ENCODE measurements around the gene YIPF2.
"Not testable (repeated sequence)": the region's sequence is repeated elsewhere in the genome, so short reads cannot be mapped to it uniquely, and the experiment has no call there.

Gene YIPF2

DNA sequence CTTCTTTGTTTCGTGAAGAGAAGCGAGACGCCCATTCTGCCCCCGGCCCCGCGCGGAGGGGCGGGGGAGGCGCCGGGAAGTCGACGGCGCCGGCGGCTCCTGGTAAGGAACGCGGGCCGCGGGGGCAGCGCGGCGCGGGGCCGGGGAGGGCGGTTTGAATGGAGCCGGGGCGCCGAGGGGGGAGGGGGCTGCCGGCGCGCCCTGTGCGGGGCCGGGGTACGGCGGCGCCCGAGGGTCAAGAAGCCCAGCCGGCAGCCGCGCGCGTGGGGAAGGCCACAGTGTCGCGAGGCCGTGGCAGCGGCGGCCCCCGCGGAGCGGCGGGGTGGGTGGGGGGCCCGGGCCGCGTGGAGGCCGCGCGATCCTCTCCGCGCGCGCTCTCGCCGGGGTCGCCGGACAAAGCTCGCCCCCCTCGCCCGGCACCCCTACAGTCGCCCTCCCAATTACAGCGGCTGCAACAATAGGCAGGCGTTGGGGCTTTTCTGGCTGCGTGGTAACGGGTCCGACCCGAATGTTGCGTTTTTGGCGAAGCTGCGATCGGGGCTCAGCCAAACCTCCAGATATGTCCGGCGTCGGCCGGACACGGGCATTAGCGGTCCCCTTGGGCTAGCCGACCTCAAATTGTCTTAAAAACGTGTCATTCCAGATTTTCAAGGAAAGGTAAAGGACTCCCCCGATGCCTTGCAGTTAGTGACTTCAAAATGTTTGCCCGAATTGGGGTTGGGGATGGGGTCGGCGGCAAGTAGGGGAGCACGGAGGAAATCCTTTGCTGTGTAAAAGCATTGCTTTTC lies 32.8 kb upstream of the YIPF2 start:
- Histone ChIP-seq H3K9ac (ENCODE audit: low read length) (peak overlapping the region; percentile 94), H3K36me3 (ENCODE audit: control insufficient read depth, low read depth, low read length) (no peaks in the 10 kb centered on the region), H3K4me3 (ENCODE audit: low read length) (peak overlapping the region; percentile 93), H3K27ac (ENCODE audit: low read length) (peak overlapping the region; percentile 64), H3K9me3 (ENCODE audit: control insufficient read depth, low read depth, low read length) (no peaks in the 10 kb centered on the region), H3K4me1 (ENCODE audit: control insufficient read depth, low read depth, low read length) (peaks cover 5% of the 10 kb centered on the region), H3K27me3 (ENCODE audit: control insufficient read depth, insufficient read depth, low read length) (no peaks in the 10 kb centered on the region)

GRCh38 chr19:10960314-10961072 lies 32.1 kb upstream of the YIPF2 start, which contains the start of gene SMARCA4:
SMARCA4 (plus strand) TSS chr19:10961030; CDS start chr19:10984152, 23,122 bp downstream.
- H3K9ac ChIP-seq (ENCODE audit: low read length) = peak within 1 kb of the TSS; percentile 94
- H3K9me3 ChIP-seq (ENCODE audit: control insufficient read depth, low read depth, low read length) = no peaks in the 10 kb centered on the region
- peak within 1 kb of the TSS; percentile 93 for H3K4me3 ChIP-seq (ENCODE audit: low read length)
- peaks cover 5% of the 10 kb centered on the region for H3K4me1 ChIP-seq (ENCODE audit: control insufficient read depth, low read depth, low read length)
- H3K36me3 ChIP-seq (ENCODE audit: control insufficient read depth, low read depth, low read length) = no peaks in the 10 kb centered on the region
- no peaks in the 10 kb centered on the region for H3K27me3 ChIP-seq (ENCODE audit: control insufficient read depth, insufficient read depth, low read length)
- H3K27ac ChIP-seq (ENCODE audit: low read length) = peak within 1 kb of the TSS; percentile 64

DNA sequence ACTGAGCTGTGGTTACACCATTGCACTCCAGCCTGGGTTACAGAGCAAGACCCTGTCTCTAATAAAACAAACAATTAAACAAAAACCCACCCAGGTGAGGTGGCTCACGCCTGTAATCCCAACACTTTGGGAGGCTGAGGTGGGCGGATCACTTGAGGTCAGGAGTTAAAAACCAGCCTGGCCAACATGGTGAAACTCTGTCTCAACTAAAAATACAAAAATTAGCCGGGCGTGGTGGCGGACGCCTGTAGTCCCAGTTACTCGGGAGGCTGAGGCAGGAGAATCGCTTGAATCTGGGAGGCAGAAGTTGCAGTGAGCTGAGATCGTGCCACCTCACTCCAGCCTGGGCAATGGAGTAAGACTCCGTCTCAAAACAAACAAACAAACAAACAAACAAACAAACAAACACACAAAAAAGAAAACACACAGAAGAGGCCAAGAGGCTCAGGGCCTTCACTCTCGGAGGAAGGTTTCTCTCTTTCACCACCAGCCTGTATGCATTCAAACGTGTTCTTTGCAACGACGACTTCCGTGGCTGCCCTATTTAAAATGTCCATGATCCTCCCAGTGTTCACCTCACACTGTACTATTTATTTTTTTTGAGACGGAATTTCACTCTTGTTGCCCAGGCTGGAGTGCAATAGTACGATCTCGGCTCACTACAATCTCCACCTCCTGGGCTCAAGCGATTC lies 31.0 kb upstream of the YIPF2 start:
- H3K4me3 ChIP-seq (ENCODE audit: low read length); H3K27ac ChIP-seq (ENCODE audit: low read length); H3K9ac ChIP-seq (ENCODE audit: low read length); H3K9me3 ChIP-seq (ENCODE audit: control insufficient read depth, low read depth, low read length); H3K36me3 ChIP-seq (ENCODE audit: control insufficient read depth, low read depth, low read length); H3K27me3 ChIP-seq (ENCODE audit: control insufficient read depth, insufficient read depth, low read length); H3K4me1 ChIP-seq (ENCODE audit: control insufficient read depth, low read depth, low read length): not testable (repeated sequence)

DNA sequence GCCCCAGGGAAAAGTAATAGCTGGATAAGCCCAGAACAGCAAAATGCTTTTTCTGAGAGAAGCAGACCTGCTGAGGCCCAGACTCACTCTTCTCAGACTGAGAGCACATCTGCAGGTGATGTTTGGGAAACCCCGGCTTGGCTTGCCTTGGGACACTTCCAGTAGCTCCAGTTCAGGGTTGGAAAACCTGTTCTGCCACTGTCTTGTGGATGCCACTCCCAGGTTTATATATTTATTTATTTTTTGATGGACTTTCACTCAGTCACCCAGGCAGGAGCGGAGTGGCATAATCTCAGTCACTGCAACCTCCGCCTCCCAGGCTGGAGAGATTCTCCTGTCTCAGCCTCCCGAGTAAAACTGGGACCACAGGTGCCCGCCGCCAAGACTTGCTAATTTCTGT lies 24.4 kb upstream of the YIPF2 start:
- H3K4me3 ChIP-seq (ENCODE audit: low read length) = no peak overlapping the region
- H3K27me3 ChIP-seq (ENCODE audit: control insufficient read depth, insufficient read depth, low read length) = no peaks in the 10 kb centered on the region
- no peaks in the 10 kb centered on the region for H3K9me3 ChIP-seq (ENCODE audit: control insufficient read depth, low read depth, low read length)
- no peaks in the 10 kb centered on the region for H3K4me1 ChIP-seq (ENCODE audit: control insufficient read depth, low read depth, low read length)
- no peak overlapping the region for H3K9ac ChIP-seq (ENCODE audit: low read length)
- no peak overlapping the region for H3K27ac ChIP-seq (ENCODE audit: low read length)
- H3K36me3 ChIP-seq (ENCODE audit: control insufficient read depth, low read depth, low read length) = no peaks in the 10 kb centered on the region

DNA sequence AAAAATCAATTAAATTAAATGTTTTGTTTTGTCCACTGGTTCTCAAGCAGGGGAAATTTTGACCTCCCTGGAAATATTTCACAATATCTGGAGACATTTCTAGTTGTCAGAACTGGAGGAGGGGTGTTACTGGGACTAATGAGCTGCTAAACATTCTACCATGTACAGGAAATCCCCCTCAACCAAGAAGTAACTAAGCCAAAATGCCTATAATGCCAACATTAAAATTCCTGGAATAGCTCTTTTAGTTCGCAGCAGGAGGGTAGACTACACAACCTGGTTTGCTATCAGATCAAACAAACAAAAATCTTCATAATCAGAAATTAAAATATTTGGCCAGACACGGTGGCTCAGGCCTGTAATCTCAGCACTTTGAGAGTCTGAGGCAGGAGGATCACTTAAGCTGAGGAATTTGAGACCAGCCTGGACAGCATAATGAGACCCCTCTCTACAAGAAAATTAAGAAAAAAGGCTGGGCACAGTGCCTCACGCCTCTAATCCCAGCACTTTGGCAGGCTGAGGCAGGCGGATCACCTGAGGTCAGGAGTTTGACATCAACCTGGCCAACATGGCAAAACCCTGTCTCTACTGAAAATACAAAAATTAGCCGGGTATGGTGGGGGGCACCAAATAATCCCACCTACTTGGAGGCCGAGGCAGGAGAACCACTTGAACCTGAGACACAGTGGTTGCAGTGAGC lies 18.7 kb upstream of the YIPF2 start:
- Histone ChIP-seq H3K27me3 (ENCODE audit: control insufficient read depth, insufficient read depth, low read length) (no peaks in the 10 kb centered on the region), H3K4me3 (ENCODE audit: low read length) (no peak overlapping the region), H3K36me3 (ENCODE audit: control insufficient read depth, low read depth, low read length) (no peaks in the 10 kb centered on the region), H3K27ac (ENCODE audit: low read length) (no peak overlapping the region), H3K9me3 (ENCODE audit: control insufficient read depth, low read depth, low read length) (no peaks in the 10 kb centered on the region), H3K9ac (ENCODE audit: low read length) (no peak overlapping the region), H3K4me1 (ENCODE audit: control insufficient read depth, low read depth, low read length) (no peaks in the 10 kb centered on the region)

DNA sequence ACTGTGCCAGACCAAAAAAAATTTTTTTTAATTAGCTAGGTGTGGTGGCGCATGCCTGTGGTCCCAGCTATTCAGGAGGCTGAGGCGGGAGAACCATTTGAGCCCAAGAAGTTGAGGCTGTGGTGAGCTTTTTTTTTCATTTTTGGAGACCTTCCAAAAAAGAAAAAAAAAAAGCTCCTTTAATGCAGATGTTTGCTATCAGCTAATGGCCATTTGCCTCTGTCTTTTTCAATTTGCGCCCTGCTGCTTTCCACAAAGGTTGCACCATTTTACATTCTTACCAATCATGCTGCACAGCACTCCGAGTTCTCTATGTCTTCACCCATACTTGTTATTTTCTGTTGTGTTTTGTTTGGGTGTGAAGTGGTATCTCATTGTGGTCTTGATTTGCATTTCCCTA lies 16.8 kb upstream of the YIPF2 start:
- no peaks in the 10 kb centered on the region for H3K9me3 ChIP-seq (ENCODE audit: control insufficient read depth, low read depth, low read length)
- no peak overlapping the region for H3K27ac ChIP-seq (ENCODE audit: low read length)
- no peak overlapping the region for H3K9ac ChIP-seq (ENCODE audit: low read length)
- H3K4me3 ChIP-seq (ENCODE audit: low read length) = no peak overlapping the region
- H3K36me3 ChIP-seq (ENCODE audit: control insufficient read depth, low read depth, low read length) = no peaks in the 10 kb centered on the region
- H3K27me3 ChIP-seq (ENCODE audit: control insufficient read depth, insufficient read depth, low read length) = no peaks in the 10 kb centered on the region
- no peaks in the 10 kb centered on the region for H3K4me1 ChIP-seq (ENCODE audit: control insufficient read depth, low read depth, low read length)

DNA sequence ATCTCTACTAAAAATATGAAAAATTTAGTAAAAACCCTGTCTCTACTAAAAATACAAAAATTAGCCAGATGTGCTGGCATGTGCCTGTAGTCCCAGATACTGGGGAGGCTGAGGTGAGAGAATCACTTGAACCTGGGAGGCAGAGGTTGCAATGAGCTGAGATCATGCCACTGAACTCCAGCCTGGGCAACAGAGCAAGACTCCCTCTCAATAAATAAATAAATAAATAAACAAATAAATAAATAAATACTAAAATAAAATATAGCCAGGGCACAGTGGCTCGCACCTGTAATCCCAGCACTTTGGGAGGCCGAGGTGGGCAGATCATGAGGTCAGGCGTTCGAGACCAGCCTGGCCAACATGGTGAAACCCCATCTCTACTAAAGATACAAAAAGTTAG lies 15.0 kb upstream of the YIPF2 start:
- not testable (repeated sequence) for H3K4me3 ChIP-seq (ENCODE audit: low read length); H3K36me3 ChIP-seq (ENCODE audit: control insufficient read depth, low read depth, low read length); H3K4me1 ChIP-seq (ENCODE audit: control insufficient read depth, low read depth, low read length); H3K27me3 ChIP-seq (ENCODE audit: control insufficient read depth, insufficient read depth, low read length); H3K9ac ChIP-seq (ENCODE audit: low read length); H3K9me3 ChIP-seq (ENCODE audit: control insufficient read depth, low read depth, low read length); H3K27ac ChIP-seq (ENCODE audit: low read length)

DNA sequence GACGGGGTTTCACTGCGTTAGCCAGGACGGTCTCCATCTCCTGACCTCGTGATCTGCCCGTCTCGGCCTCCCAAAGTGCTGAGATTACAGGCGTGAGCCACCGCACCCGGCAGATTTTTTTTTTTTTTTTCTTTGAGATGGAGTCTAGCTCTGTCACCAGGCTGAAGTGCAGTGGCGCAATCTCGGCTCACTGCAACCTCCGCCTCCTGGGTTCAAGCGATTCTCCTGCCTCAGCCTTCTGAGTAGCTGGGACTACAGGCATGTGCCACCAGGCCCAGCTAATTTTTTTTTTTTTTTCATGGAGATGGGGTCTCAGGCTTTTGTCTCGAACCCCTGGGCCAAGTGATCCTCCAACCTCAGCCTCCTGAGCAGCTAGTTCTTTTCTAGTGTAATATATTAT lies 13.2 kb upstream of the YIPF2 start:
- not testable (repeated sequence) for H3K27me3 ChIP-seq (ENCODE audit: control insufficient read depth, insufficient read depth, low read length); H3K36me3 ChIP-seq (ENCODE audit: control insufficient read depth, low read depth, low read length); H3K9ac ChIP-seq (ENCODE audit: low read length); H3K4me1 ChIP-seq (ENCODE audit: control insufficient read depth, low read depth, low read length); H3K27ac ChIP-seq (ENCODE audit: low read length); H3K4me3 ChIP-seq (ENCODE audit: low read length); H3K9me3 ChIP-seq (ENCODE audit: control insufficient read depth, low read depth, low read length)

DNA sequence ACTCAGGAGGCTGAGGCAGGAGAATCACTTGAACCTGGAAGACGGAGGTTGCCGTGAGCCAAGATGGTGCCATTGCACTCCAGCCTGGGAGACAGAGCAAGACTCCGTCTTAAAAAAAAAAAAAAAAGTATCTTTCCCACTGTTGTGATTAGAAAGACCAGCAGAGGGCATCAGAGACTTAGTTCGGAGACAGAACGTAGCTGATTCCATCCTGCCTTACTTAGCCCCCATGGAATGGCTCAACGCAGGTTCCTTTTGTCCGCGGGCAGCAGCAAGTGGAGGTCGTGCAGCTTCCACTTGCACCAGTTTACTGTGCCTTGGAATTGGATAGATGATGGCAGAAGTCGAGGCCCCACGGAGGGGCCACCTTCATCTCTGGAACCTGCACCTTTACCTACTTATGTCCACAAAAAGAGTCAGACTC lies 8.2 kb upstream of the YIPF2 start:
- H3K27me3 ChIP-seq (ENCODE audit: control insufficient read depth, insufficient read depth, low read length) = no peaks in the 10 kb centered on the region
- no peaks in the 10 kb centered on the region for H3K9me3 ChIP-seq (ENCODE audit: control insufficient read depth, low read depth, low read length)
- H3K27ac ChIP-seq (ENCODE audit: low read length) = no peak overlapping the region
- no peaks in the 10 kb centered on the region for H3K4me1 ChIP-seq (ENCODE audit: control insufficient read depth, low read depth, low read length)
- no peak overlapping the region for H3K4me3 ChIP-seq (ENCODE audit: low read length)
- no peaks in the 10 kb centered on the region for H3K36me3 ChIP-seq (ENCODE audit: control insufficient read depth, low read depth, low read length)
- no peak overlapping the region for H3K9ac ChIP-seq (ENCODE audit: low read length)

- Histone ChIP-seq H3K9ac (ENCODE audit: low read length) (no peak overlapping the region), H3K27ac (ENCODE audit: low read length) (no peak overlapping the region), H3K36me3 (ENCODE audit: control insufficient read depth, low read depth, low read length) (peaks cover 2% of the 10 kb centered on the region), H3K27me3 (ENCODE audit: control insufficient read depth, insufficient read depth, low read length) (no peaks in the 10 kb centered on the region), H3K4me3 (ENCODE audit: low read length) (no peak overlapping the region), H3K9me3 (ENCODE audit: control insufficient read depth, low read depth, low read length) (no peaks in the 10 kb centered on the region), H3K4me1 (ENCODE audit: control insufficient read depth, low read depth, low read length) (no peaks in the 10 kb centered on the region)
Measured at GRCh38 chr19:10935371-10936059, 7.1 kb upstream of the YIPF2 start.

DNA sequence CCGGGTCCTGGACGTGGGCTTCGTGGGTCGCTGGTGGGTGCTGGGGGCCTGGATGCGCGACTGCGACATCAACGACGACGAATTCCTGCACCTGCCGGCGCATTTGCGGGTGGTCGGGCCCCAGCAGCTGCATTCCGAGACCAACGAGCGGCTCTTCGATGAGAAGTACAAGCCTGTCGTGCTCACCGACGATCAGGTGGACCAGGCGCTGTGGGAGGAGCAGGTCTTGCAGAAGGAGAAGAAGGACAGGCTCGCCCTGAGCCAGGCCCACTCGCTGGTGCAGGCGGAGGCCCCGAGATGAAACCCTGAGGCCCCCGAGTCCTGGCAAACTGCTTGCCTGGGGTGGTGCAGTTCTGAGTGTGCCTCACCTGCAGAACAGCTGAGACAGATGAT lies 959 bp upstream of the YIPF2 start:
- Histone ChIP-seq H3K27ac (ENCODE audit: low read length) (no peak overlapping the region), H3K36me3 (ENCODE audit: control insufficient read depth, low read depth, low read length) (peaks cover 3% of the 10 kb centered on the region), H3K9ac (ENCODE audit: low read length) (peak overlapping the region; percentile 55), H3K27me3 (ENCODE audit: control insufficient read depth, insufficient read depth, low read length) (no peaks in the 10 kb centered on the region), H3K9me3 (ENCODE audit: control insufficient read depth, low read depth, low read length) (no peaks in the 10 kb centered on the region), H3K4me1 (ENCODE audit: control insufficient read depth, low read depth, low read length) (no peaks in the 10 kb centered on the region), H3K4me3 (ENCODE audit: low read length) (peak overlapping the region; percentile 86)

Measured in iPS-18a (cell line).